CD4-positive, alpha-beta T cell (primary cell): Measurements from ENCODE around the gene ELOVL4. TPM values are rescaled to one million over a fixed set of nuclear protein-coding genes. Genes with fewer than 3 reads are reported as not detected.

Experiments
- ATAC-seq: fragments of 200-7000 bp; cut with Tn5 transposase; one replicate; pipeline ENCODE4 v1.10.0; 2022; ENCODE audit warnings: mild to moderate bottlenecking; ENCODE audit not compliant: poor library complexity
- CTCF ChIA-PET: fragments of 350-600 bp; sonication (Branson Sonifier 250); formaldehyde crosslinking; loops from one replicate; lab custom pipeline; 2021; ENCODE audit warnings: antibody characterized with exemption, inconsistent platforms; lab: Charles Lee
- POLR2A ChIA-PET: fragments of 350-600 bp; sonication (Branson Sonifier 250); formaldehyde crosslinking; loops from one replicate; lab custom pipeline; 2021; ENCODE audit warnings: antibody characterized with exemption, inconsistent platforms; lab: Charles Lee
- DNase-seq, 14 experiments: peaks; one replicate each; pipeline ENCODE4 v3.0.0-alpha.2; 2013 to 2020; ENCODE audit warnings: mixed read lengths in 2 of 14
- H3K27ac ChIP-seq, 2 donors: one replicate each; pipeline versions ENCODE4 v1.5.1 to v1.7.0; 2013; ENCODE audit warnings: low read length in 2 of 2, low read depth in 1 of 2, mild to moderate bottlenecking in 1 of 2
- H3K27me3 ChIP-seq, 2 experiments: 1 replicate in 1 of 2; 2 replicates in 1 of 2; pipeline versions ENCODE4 v1.6.1 to v1.7.0; 2013; ENCODE audit warnings: low read length in 2 of 2, control low read depth in 1 of 2, mild to moderate bottlenecking in 1 of 2, moderate library complexity in 1 of 2; ENCODE audit not compliant: insufficient read depth in 2 of 2, control insufficient read depth in 1 of 2
- H3K36me3 ChIP-seq: one replicate; pipeline ENCODE4 v1.6.1; 2013; ENCODE audit warnings: low read length, control low read depth; ENCODE audit not compliant: insufficient read depth
- H3K4me1 ChIP-seq: one replicate; pipeline ENCODE4 v1.6.1; 2013; ENCODE audit warnings: low read length, control low read depth; ENCODE audit not compliant: insufficient read depth
- H3K4me3 ChIP-seq: one replicate; pipeline ENCODE4 v1.5.1; 2013; ENCODE audit warnings: mild to moderate bottlenecking, low read length, moderate library complexity
- H3K9me3 ChIP-seq, 2 experiments: 1 replicate in 1 of 2; 2 replicates in 1 of 2; pipeline versions ENCODE4 v1.6.1 to v1.7.0; 2013; ENCODE audit warnings: low read length in 2 of 2, mild to moderate bottlenecking in 2 of 2, control low read depth in 1 of 2, moderate library complexity in 1 of 2; ENCODE audit not compliant: control insufficient read depth in 1 of 2, insufficient read depth in 1 of 2
- H3K27ac Mint-ChIP-seq: one replicate; pipeline ENCODE4 v1.8.0; 2020; ENCODE audit warnings: mixed read lengths
- H3K27me3 Mint-ChIP-seq: one replicate; pipeline ENCODE4 v1.8.0; 2021; ENCODE audit warnings: mixed read lengths
- H3K36me3 Mint-ChIP-seq: one replicate; pipeline ENCODE4 v1.8.0; 2021; ENCODE audit warnings: low read depth, mixed read lengths
- H3K4me1 Mint-ChIP-seq: one replicate; pipeline ENCODE4 v1.8.0; 2021; ENCODE audit warnings: low read depth, mixed read lengths
- H3K4me3 Mint-ChIP-seq: one replicate; pipeline ENCODE4 v1.8.0; 2020; ENCODE audit warnings: mild to moderate bottlenecking, mixed read lengths
- H3K9me3 Mint-ChIP-seq: one replicate; pipeline ENCODE4 v1.8.0; 2020; ENCODE audit warnings: mixed read lengths
- intact Hi-C, 2 experiments: fragments of 100-400 bp; cut with DNase I in 1 of 2; cut with micrococcal nuclease in 1 of 2; formaldehyde crosslinking; loops; one replicate each; pipeline versions ENCODE4 v1.15.1 to v1.9.0; 2023 to 2025; cut with DNase I, micrococcal nuclease
- total RNA-seq, 174 experiments: library from RNA in 2 of 174; stranded (reverse) in 2 of 174; gene quantifications; one replicate each; pipeline ENCODE4 v1.2.3 and lab custom pipeline; 2021 to 2026
- TF ChIP-seq, protein P1 (sequence below): fragments of 200-600 bp; IDR thresholded peaks from one replicate; pipeline ENCODE4 v1.8.0; 2022; ENCODE audit warnings: antibody characterized with exemption, mild to moderate bottlenecking

Gene ELOVL4
- total RNA-seq, 2 experiments from 2014 or later = 0.84 to 1.0 TPM

DNA sequence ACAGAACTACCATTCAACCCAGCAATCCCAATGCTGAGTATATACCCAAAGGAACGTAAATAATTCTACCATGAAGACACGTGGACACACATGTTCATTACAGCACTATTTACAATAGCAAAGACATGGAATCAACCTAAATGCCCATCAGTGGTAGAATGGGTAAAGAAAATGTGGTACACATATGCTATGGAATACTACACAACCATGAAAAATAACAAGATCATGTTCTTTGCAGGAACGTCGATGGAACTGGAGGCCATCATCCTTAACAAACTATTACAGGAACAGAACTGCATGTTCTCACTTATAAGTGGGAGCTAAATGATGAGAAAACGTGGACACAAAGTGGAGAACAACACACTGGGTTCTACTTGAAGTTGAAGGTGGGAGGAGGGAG lies 22.4 kb upstream of the ELOVL4 start:
- POLR2A ChIA-PET = no interaction called here
- DNase-seq (no peak), ATAC-seq (no peak)
- Mint-ChIP-seq H3K27ac (no peak overlapping the region), H3K27me3 (no peaks in the 10 kb centered on the region), H3K4me1 (peaks cover 4% of the 10 kb centered on the region), H3K9me3 (peaks cover 2% of the 10 kb centered on the region), H3K4me3 (no peak overlapping the region), H3K36me3 (no peaks in the 10 kb centered on the region)
- intact Hi-C loops = no loop called here
- Histone ChIP-seq H3K4me3 (no peak overlapping the region), H3K27ac (no peak overlapping the region), H3K27me3 (no peaks in the 10 kb centered on the region), H3K4me1 (peaks cover 7% of the 10 kb centered on the region), H3K36me3 (no peaks in the 10 kb centered on the region), H3K9me3 (peaks cover 7 to 14% of the 10 kb centered on the region in 2 experiments)
- TF ChIP-seq, protein P1, sequence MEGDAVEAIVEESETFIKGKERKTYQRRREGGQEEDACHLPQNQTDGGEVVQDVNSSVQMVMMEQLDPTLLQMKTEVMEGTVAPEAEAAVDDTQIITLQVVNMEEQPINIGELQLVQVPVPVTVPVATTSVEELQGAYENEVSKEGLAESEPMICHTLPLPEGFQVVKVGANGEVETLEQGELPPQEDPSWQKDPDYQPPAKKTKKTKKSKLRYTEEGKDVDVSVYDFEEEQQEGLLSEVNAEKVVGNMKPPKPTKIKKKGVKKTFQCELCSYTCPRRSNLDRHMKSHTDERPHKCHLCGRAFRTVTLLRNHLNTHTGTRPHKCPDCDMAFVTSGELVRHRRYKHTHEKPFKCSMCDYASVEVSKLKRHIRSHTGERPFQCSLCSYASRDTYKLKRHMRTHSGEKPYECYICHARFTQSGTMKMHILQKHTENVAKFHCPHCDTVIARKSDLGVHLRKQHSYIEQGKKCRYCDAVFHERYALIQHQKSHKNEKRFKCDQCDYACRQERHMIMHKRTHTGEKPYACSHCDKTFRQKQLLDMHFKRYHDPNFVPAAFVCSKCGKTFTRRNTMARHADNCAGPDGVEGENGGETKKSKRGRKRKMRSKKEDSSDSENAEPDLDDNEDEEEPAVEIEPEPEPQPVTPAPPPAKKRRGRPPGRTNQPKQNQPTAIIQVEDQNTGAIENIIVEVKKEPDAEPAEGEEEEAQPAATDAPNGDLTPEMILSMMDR = no peak
- CTCF ChIA-PET = no interaction called here

DNA sequence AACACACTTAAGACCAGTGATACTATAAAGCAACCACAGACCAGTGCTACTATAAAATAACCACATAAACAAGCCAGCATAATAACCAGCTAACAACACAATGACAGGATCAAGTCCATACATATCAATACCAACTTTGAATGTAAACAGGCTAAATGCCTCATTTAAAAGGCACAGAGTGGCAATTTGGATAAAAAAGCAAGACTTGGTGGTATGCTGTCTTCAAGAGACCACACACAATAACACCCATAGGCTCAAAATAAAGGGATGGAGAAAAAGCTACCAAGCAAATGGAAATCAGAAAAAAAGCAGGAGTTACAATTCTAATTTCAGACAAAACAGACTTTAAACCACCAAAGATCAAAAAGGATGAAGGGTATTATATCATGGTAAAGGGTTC lies 19.8 kb upstream of the ELOVL4 start:
- ChIA-PET CTCF (no interaction called here), POLR2A (no interaction called here)
- intact Hi-C loops = no loop called here
- TF ChIP-seq, protein P1 = no peak
- peaks cover 12% of the 10 kb centered on the region for H3K4me1 Mint-ChIP-seq
- H3K9me3 Mint-ChIP-seq = peaks cover 2% of the 10 kb centered on the region
- Histone ChIP-seq H3K27ac (no peak overlapping the region), H3K4me3 (no peak overlapping the region), H3K9me3 (peaks cover 7 to 14% of the 10 kb centered on the region in 2 experiments), H3K27me3 (no peaks in the 10 kb centered on the region), H3K36me3 (no peaks in the 10 kb centered on the region), H3K4me1 (peaks cover 7% of the 10 kb centered on the region)
- H3K36me3 Mint-ChIP-seq = no peaks in the 10 kb centered on the region
- ATAC-seq (no peak), DNase-seq (no peak)
- no peak overlapping the region for H3K4me3 Mint-ChIP-seq
- H3K27me3 Mint-ChIP-seq = no peaks in the 10 kb centered on the region
- no peak overlapping the region for H3K27ac Mint-ChIP-seq

GRCh38 chr6:79964607-79965081 lies 17.3 kb upstream of the ELOVL4 start:
- intact Hi-C loops = no loop called here
- Histone ChIP-seq H3K4me3 (no peak overlapping the region), H3K27ac (no peak overlapping the region), H3K27me3 (no peaks in the 10 kb centered on the region), H3K36me3 (no peaks in the 10 kb centered on the region), H3K9me3 (peaks cover 4 to 7% of the 10 kb centered on the region in 2 experiments), H3K4me1 (peaks cover 7% of the 10 kb centered on the region)
- peak in 3 of 14 experiments; percentile 52 to 66 (median 65) for DNase-seq
- H3K4me3 Mint-ChIP-seq = no peak overlapping the region
- ATAC-seq = peak; percentile 82
- peak overlapping the region; percentile 67 for H3K27ac Mint-ChIP-seq
- ChIA-PET CTCF (interaction anchor here (0.6 to 1.4 kb wide), 2 partner anchors 9 to 116 kb away, joined by 3 read pairs; no protein-coding TSS in a partner anchor), POLR2A (interaction anchor here (1.7 kb wide), 1 partner anchor 17 kb away, joined by 6 read pairs; no protein-coding TSS in a partner anchor)
- H3K4me1 Mint-ChIP-seq = peaks cover 12% of the 10 kb centered on the region
- TF ChIP-seq, protein P1 = no peak
- no peaks in the 10 kb centered on the region for H3K36me3 Mint-ChIP-seq
- H3K27me3 Mint-ChIP-seq = no peaks in the 10 kb centered on the region
- no peaks in the 10 kb centered on the region for H3K9me3 Mint-ChIP-seq
